SH-SY5Y (cell line): ENCODE data around the gene CTDSP1.

Experiments
- GATA2 ChIP-seq: IDR thresholded peaks from 2 replicates; pipeline ENCODE4 v1.6.1; 2011; ENCODE audit warnings: mild to moderate bottlenecking, low read depth, low read length
- GATA3 ChIP-seq: IDR thresholded peaks from 2 replicates; pipeline ENCODE4 v1.6.1; 2011; ENCODE audit warnings: low read depth, mild to moderate bottlenecking, low read length, moderate library complexity

DNA sequence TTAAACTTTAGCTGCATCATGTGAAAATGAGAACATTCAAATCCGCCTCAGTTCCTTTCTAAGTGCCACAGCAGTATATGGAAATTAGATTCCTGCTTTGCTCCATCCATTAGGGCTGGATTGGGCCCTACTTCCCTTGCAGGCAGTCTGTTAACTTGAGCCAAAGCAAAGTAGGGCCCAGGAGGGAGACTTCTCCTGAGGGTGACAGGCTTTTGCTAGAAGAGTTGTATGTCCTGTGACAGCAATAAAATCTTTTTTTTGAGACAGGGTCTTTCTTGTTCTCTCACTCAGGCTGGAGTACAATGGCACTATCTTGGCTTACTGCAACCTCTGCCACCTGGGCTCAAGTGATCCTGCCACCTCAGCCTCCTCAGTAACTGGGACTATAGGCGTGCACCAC, 47.4 kb downstream of the CTDSP1 start:
- TF ChIP-seq GATA2 (no peak), GATA3 (no peak)
